GM12878 (cell line): ENCODE data around the gene LMOD3. TPM values are rescaled to one million over a fixed set of nuclear protein-coding genes. Genes with fewer than 3 reads are reported as not detected.

Source experiments
- ATAC-seq: fragments of 200-7000 bp; cut with Tn5 transposase; 3 replicates; pipeline ENCODE4 v1.9.1; 2020; ENCODE audit warnings: mild to moderate bottlenecking, moderate library complexity
- BruUV-seq: library from RNA; stranded (reverse); fragments of 400-500 nt; replicated peaks from 2 replicates; lab custom pipeline; 2021; lab: Mats Ljungman, UMichigan
- CTCF ChIA-PET: fragments of 300-600 bp; sonication (Branson Sonifier 250); formaldehyde crosslinking; extraction: SDS; loops from one replicate; lab custom pipeline; 2021; ENCODE audit warnings: inconsistent platforms; lab: Yijun Ruan, JAX
- POLR2A ChIA-PET: fragments of 350-600 bp; formaldehyde crosslinking; extraction: SDS; loops from one replicate; lab custom pipeline; 2021; ENCODE audit warnings: inconsistent platforms; lab: Charles Lee
- RAD21 ChIA-PET: fragments of 300-600 bp; sonication (Branson Sonifier 250); formaldehyde crosslinking; loops from one replicate; lab custom pipeline; 2023; ENCODE audit warnings: antibody characterized with exemption; ENCODE audit not compliant: unreplicated experiment; lab: Charles Lee
- SMC1A ChIA-PET: fragments of 300-600 bp; sonication (Branson Sonifier 250); formaldehyde crosslinking; loops from one replicate; lab custom pipeline; 2023; ENCODE audit not compliant: unreplicated experiment, uncharacterized antibody; lab: Charles Lee
- DNase-seq: peaks from one replicate; pipeline ENCODE4 v3.0.0-alpha.2; 2011; ENCODE audit warnings: low read depth, low spot score
- FAIRE-seq: peaks from 3 replicates; lab custom pipeline; 2011; peaks lifted over from hg19 to GRCh38; lab: Jason Lieb, UNC
- H2AFZ ChIP-seq: 2 replicates; pipeline ENCODE4 v1.6.0; 2011; ENCODE audit warnings: low read depth, low read length, control low read depth; ENCODE audit not compliant: control insufficient read depth
- H3K27ac ChIP-seq: 2 replicates; pipeline ENCODE4 v1.5.1; 2011; ENCODE audit warnings: control low read depth; ENCODE audit not compliant: control insufficient read depth, insufficient read depth
- H3K27me3 ChIP-seq, 2 experiments: replicated peaks in 1 of 2; 2 replicates each; pipeline versions ENCODE4 v1.6.0 to v1.6.1; 2011; ENCODE audit warnings: low read length in 1 of 2; ENCODE audit not compliant: control insufficient read depth in 2 of 2, insufficient read depth in 2 of 2
- H3K36me3 ChIP-seq, 2 experiments: 2 replicates each; pipeline ENCODE4 v1.5.1; 2011; ENCODE audit warnings: low read length in 1 of 2; ENCODE audit not compliant: control insufficient read depth in 2 of 2, insufficient read depth in 2 of 2
- H3K4me1 ChIP-seq: 2 replicates; pipeline ENCODE4 v1.6.1; 2011; ENCODE audit warnings: mild to moderate bottlenecking, low read length, moderate library complexity, mixed read lengths; ENCODE audit not compliant: control insufficient read depth, insufficient read depth
- H3K4me2 ChIP-seq: 2 replicates; pipeline ENCODE4 v1.6.0; 2011; ENCODE audit warnings: control low read depth; ENCODE audit not compliant: control insufficient read depth, insufficient read depth
- H3K4me3 ChIP-seq: fragments of 200-600 bp; sonication (generic); 2 replicates; pipeline ENCODE4 v1.5.1; 2016
- H3K79me2 ChIP-seq: 2 replicates; pipeline ENCODE4 v1.6.0; 2011; ENCODE audit warnings: low read length; ENCODE audit not compliant: control insufficient read depth, insufficient read depth
- H3K9ac ChIP-seq: 2 replicates; pipeline ENCODE4 v1.8.0; 2011; ENCODE audit warnings: low read length, control low read depth, mixed read lengths; ENCODE audit not compliant: control insufficient read depth, insufficient read depth
- H3K9me3 ChIP-seq: replicated peaks from 3 replicates; pipeline ENCODE4 v1.5.1; 2011; ENCODE audit warnings: mild to moderate bottlenecking, low read length; ENCODE audit not compliant: control insufficient read depth, insufficient read depth
- H4K20me1 ChIP-seq: 2 replicates; pipeline ENCODE4 v1.6.0; 2011; ENCODE audit not compliant: control insufficient read depth, insufficient read depth
- CEBPB ChIP-seq, 2 experiments: fragments of 150-350 bp in 1 of 2; IDR thresholded peaks; 2 replicates each; pipeline ENCODE4 v1.6.1; 2012 to 2014; ENCODE audit warnings: low read depth in 2 of 2, low read length in 2 of 2, borderline replicate concordance in 1 of 2, inconsistent platforms in 1 of 2
- CUX1 ChIP-seq: IDR thresholded peaks from 2 replicates; pipeline ENCODE4 v1.6.1; 2012; ENCODE audit warnings: improper control_type of control experiment, low read depth, low read length; ENCODE audit not compliant: insufficient replicate concordance
- EGR1 ChIP-seq, 2 experiments: IDR thresholded peaks; 1 replicate in 1 of 2; 2 replicates in 1 of 2; pipeline ENCODE4 v1.6.1; 2011 to 2012; ENCODE audit warnings: low read depth in 2 of 2, low read length in 2 of 2, borderline replicate concordance in 1 of 2, mild to moderate bottlenecking in 1 of 2, moderate library complexity in 1 of 2
- FOS ChIP-seq: IDR thresholded peaks from 3 replicates; pipeline ENCODE4 v1.6.1; 2011; ENCODE audit warnings: borderline replicate concordance; ENCODE audit not compliant: insufficient read length; ENCODE audit errors: extremely low read depth
- KLF5 ChIP-seq: fragments of 450-650 bp; IDR thresholded peaks from 2 replicates; pipeline ENCODE4 v1.6.1; 2014; ENCODE audit warnings: mild to moderate bottlenecking; ENCODE audit not compliant: partially characterized antibody
- MTA3 ChIP-seq: IDR thresholded peaks from 2 replicates; pipeline ENCODE4 v1.6.1; 2012; ENCODE audit warnings: low read length, inconsistent platforms, borderline replicate concordance
- NFYA ChIP-seq: IDR thresholded peaks from 2 replicates; pipeline ENCODE4 v1.6.1; 2011; ENCODE audit warnings: low read depth, mild to moderate bottlenecking, low read length, improper control_type of control experiment, borderline replicate concordance
- SUPT20H ChIP-seq: IDR thresholded peaks from 2 replicates; pipeline ENCODE4 v1.6.1; 2011; ENCODE audit warnings: low read depth, mild to moderate bottlenecking, low read length, moderate library complexity, borderline replicate concordance; ENCODE audit not compliant: control insufficient read depth
- TARDBP ChIP-seq: IDR thresholded peaks from 2 replicates; pipeline ENCODE4 v1.6.1; 2016; ENCODE audit warnings: borderline replicate concordance
- WGBS: methylation state at CpG from one replicate; pipeline ENCODE4 v1.1.6; 2016; ENCODE audit warnings: low lambda C conversion rate; ENCODE audit not compliant: insufficient replicate concordance, insufficient coverage; ENCODE audit errors: missing lambda C conversion rate; 5-methylcytosine and 5-hydroxymethylcytosine counted together
- in situ Hi-C: fragments of 300-500 bp; cut with MboI; formaldehyde crosslinking; loops from 9 replicates; pipeline ENCODE4 v1.14.3; 2018; ENCODE audit warnings: mixed read lengths
- intact Hi-C: fragments of 100-400 bp; cut with micrococcal nuclease; formaldehyde crosslinking; loops from one replicate; pipeline ENCODE4 v1.14.2; 2022; ENCODE audit not compliant: unreplicated experiment
- polyA plus RNA-seq, 11 experiments: library from polyadenylated mRNA; depleted of rRNA in 4 of 11; unstranded in 6 of 11; stranded (reverse) in 5 of 11; fragments of >200 nt; fragmentation: Nextera tagmentation in 4 of 11; fragmentation: Illumina TruSeq in 1 of 11; extraction: Ambion mirVana in 4 of 11; extraction: Trizol in 1 of 11; gene quantifications; 1 replicate in 1 of 11; 2 replicates in 10 of 11; pipeline versions ENCODE4 v1.2.1 to v1.2.3, GENCODE V29; 2011 to 2016; ENCODE audit warnings: inconsistent platforms in 2 of 11, missing spikeins in 2 of 11, low read depth in 1 of 11
- total RNA-seq, 4 experiments: library from RNA; depleted of rRNA in 3 of 4; stranded (reverse); fragments of >200 nt in 3 of 4; fragmentation: Illumina TruSeq in 1 of 4; extraction: Trizol in 1 of 4; gene quantifications; 2 replicates each; pipeline versions ENCODE4 v1.2.1 to v1.2.3, GENCODE V29; 2013 to 2021

The LMOD3 gene
- total and polyA plus RNA-seq, 10 of the 15 experiments (the other 5 are each of a cell fraction or from before 2014, with no cell fraction given) = 0.04 to 0.20 (median 0.09) TPM; not detected in 1

DNA sequence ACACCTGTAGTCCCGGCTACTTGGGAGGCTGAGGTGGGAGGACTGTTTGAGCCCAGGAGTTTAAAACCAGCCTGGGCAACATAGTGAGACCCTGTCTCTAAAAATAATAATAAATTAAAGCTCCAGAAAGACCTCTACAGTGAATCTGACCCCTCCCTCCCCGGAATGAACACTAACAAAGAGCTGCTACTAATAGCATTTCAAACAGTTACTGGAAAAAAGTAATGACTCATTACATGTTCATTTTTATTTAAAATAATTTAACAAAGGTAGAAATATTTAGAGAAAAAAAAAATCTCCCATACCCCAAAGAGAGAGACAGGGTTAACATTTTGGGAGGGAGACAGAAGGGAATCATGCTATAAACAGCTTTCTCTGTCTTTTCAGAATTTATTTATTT lies 40.0 kb downstream of the LMOD3 start:
- DNase-seq (no peak), FAIRE-seq (no peak), ATAC-seq (no peak)
- CTCF ChIA-PET = interaction anchor here (0.7 to 2.5 kb wide), 6 partner anchors 9 to 222 kb away, joined by 3 to 7 read pairs (median 5); no protein-coding TSS in a partner anchor
- RAD21 ChIA-PET = interaction anchor here (0.6 to 16.7 kb wide), 9 partner anchors 12 to 224 kb away, joined by 3 to 152 read pairs (median 3); partner anchors contain the start of gene TMF1
- 0% methylated on average over 2 of the region's 2 CpGs for WGBS
- Histone ChIP-seq H2AFZ (peak overlapping the region; percentile 33; the same call in 1 of the 2 replicates), H3K79me2 (peaks cover 59% of the 10 kb centered on the region), H3K9ac (peak overlapping the region; percentile 40), H4K20me1 (no peaks in the 10 kb centered on the region), H3K4me3 (peak overlapping the region; percentile 23; the same call in 1 of the 2 replicates), H3K4me2 (peak overlapping the region; percentile 87), H3K36me3 (no peaks in the 10 kb centered on the region), H3K27me3 (no peaks in the 10 kb centered on the region), H3K27ac (peak overlapping the region; percentile 75), H3K4me1 (peaks cover 31% of the 10 kb centered on the region), H3K9me3 (no peaks in the 10 kb centered on the region)
- SMC1A ChIA-PET = interaction anchor here (0.8 to 19.6 kb wide), 7 partner anchors 11 to 72 kb away, joined by 3 to 234 read pairs (median 7); partner anchors contain the start of gene TMF1
- POLR2A ChIA-PET = interaction anchor here (0.6 to 4.2 kb wide), 7 partner anchors 10 to 203 kb away, joined by 3 to 14 read pairs (median 4); partner anchors contain the start of gene TMF1
- BruUV-seq = no TSS peak
- intact Hi-C loops = loop anchor here (5.0 to 10.0 kb wide), 2 partner anchors 120 to 1428 kb away; partner anchors contain the start of gene SUCLG2
- no peak for TF ChIP-seq CUX1
- TF ChIP-seq TARDBP = no peak
- TF ChIP-seq FOS = no peak
- no peak for TF ChIP-seq CEBPB (IDR thresholded peaks at IDR 0.05; ENCODE audit: borderline replicate concordance in 1 of 2, low read depth in 2 of 2, low read length in 2 of 2)
- TF ChIP-seq NFYA = no peak
- no peak for TF ChIP-seq KLF5
- no peak for TF ChIP-seq EGR1 (IDR thresholded peaks at IDR 0.05; ENCODE audit: borderline replicate concordance in 1 of 2, low read depth in 2 of 2, low read length in 2 of 2)
- no peak for TF ChIP-seq MTA3
- no peak for TF ChIP-seq SUPT20H
- in situ Hi-C loops = no loop called here
